HEK293 (cell line): ENCODE measurements around the gene TFRC.
"Not testable (repeated sequence)": the region's sequence is repeated elsewhere in the genome, so short reads cannot be mapped to it uniquely, and the experiment has no call there.

Source experiments
- CTCF ChIA-PET: fragments of 350-600 bp; formaldehyde crosslinking; extraction: SDS; loops from one replicate; lab custom pipeline; 2021; ENCODE audit warnings: antibody characterized with exemption; lab: Yijun Ruan, JAX
- POLR2A ChIA-PET: fragments of 300-600 bp; formaldehyde crosslinking; extraction: SDS; loops from one replicate; lab custom pipeline; 2020; ENCODE audit warnings: antibody characterized with exemption, inconsistent platforms; lab: Yijun Ruan, JAX
- H3K27ac ChIP-seq: fragments of 200-500 bp; sonication (Bioruptor generic); 2 replicates; pipeline ENCODE4 v1.5.1; 2014; ENCODE audit warnings: low read depth, low read length, control low read depth, inconsistent platforms; ENCODE audit errors: extremely low read depth
- H3K36me3 ChIP-seq, 2 experiments: fragments of 200-500 bp in 1 of 2; sonication (Bioruptor generic) in 1 of 2; 1 replicate in 1 of 2; 2 replicates in 1 of 2; pipeline ENCODE4 v1.5.1; 2014 to 2017; ENCODE audit warnings: inconsistent platforms in 2 of 2, low read length in 2 of 2; ENCODE audit not compliant: control insufficient read depth in 2 of 2, insufficient read depth in 1 of 2
- H3K4me1 ChIP-seq: fragments of 200-500 bp; sonication (Bioruptor generic); 2 replicates; pipeline ENCODE4 v1.5.1; 2014; ENCODE audit warnings: mild to moderate bottlenecking, low read length, inconsistent platforms; ENCODE audit not compliant: control insufficient read depth, insufficient read depth
- H3K4me3 ChIP-seq: 2 replicates; pipeline ENCODE4 v1.5.1; 2011; ENCODE audit warnings: low read depth, mild to moderate bottlenecking, control low read depth, low read length, moderate library complexity
- H3K9me3 ChIP-seq: fragments of 200-500 bp; sonication (Bioruptor generic); 2 replicates; pipeline ENCODE4 v1.5.1; 2014; ENCODE audit warnings: low read depth, low read length, inconsistent platforms; ENCODE audit not compliant: control insufficient read depth, insufficient read depth
- FEZF1 ChIP-seq: fragments of 450-650 bp; formaldehyde crosslinking; IDR thresholded peaks from 2 replicates; pipeline ENCODE4 v1.5.1; 2016; ENCODE audit warnings: missing biosample characterization, missing genetic modification characterization
- PRDM6 ChIP-seq: fragments of 450-650 bp; formaldehyde crosslinking; IDR thresholded peaks from 2 replicates; pipeline ENCODE4 v1.5.1; 2017; ENCODE audit warnings: missing biosample characterization, missing genetic modification characterization
- ZBTB48 ChIP-seq: fragments of 450-650 bp; formaldehyde crosslinking; IDR thresholded peaks from 2 replicates; pipeline ENCODE4 v1.5.1; 2016; ENCODE audit warnings: missing biosample characterization, missing genetic modification characterization
- ZNF16 ChIP-seq: fragments of 450-650 bp; formaldehyde crosslinking; IDR thresholded peaks from 2 replicates; pipeline ENCODE4 v1.5.1; 2016; ENCODE audit warnings: low read depth, missing biosample characterization, missing genetic modification characterization
- ZNF211 ChIP-seq: fragments of 450-650 bp; formaldehyde crosslinking; IDR thresholded peaks from 2 replicates; pipeline ENCODE4 v1.5.1; 2016; ENCODE audit warnings: low read depth, missing biosample characterization, missing genetic modification characterization
- ZNF335 ChIP-seq: fragments of 450-650 bp; formaldehyde crosslinking; conservative IDR thresholded peaks from 2 replicates; pipeline ENCODE4 v1.5.1; 2016; ENCODE audit warnings: missing biosample characterization, missing genetic modification characterization
- ZNF791 ChIP-seq: fragments of 450-650 bp; formaldehyde crosslinking; IDR thresholded peaks from 2 replicates; pipeline ENCODE4 v1.5.1; 2016; ENCODE audit warnings: missing biosample characterization, missing genetic modification characterization
- ZSCAN5A ChIP-seq: fragments of 450-650 bp; formaldehyde crosslinking; IDR thresholded peaks from 2 replicates; pipeline ENCODE4 v1.5.1; 2016; ENCODE audit warnings: missing biosample characterization, missing genetic modification characterization
- TF ChIP-seq, protein P1 (sequence below): fragments of 450-650 bp; formaldehyde crosslinking; IDR thresholded peaks from 2 replicates; pipeline ENCODE4 v1.5.1; 2016; ENCODE audit warnings: missing biosample characterization, missing genetic modification characterization, borderline replicate concordance

Gene TFRC

DNA sequence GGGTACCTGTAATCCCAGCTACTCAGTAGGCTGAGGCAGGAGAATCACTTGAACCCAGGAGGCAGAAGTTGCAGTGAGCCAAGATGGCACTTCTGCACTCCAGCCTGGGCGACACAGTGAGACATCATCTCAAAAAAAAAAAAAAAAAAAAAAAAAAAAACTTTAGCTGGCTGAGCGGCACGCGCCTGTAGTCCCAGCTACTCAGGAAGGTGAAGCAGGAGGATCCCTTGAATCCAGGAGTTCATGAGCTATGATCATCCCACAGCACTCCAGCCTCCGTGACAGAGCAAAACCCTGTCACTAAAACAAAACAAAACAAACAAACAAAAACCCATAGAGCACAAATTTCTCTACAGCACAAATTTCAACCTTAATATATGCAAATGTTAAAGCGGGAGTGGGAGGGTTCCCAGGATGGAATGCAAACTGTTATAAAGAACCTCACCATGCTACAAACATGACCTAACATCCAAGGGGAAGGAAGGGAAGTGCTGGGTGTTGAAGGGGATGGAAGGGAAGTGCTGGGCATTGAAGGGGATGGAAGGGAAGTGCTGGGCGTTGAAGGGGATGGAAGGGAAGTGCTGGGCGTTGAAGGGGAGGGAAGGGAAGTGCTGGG is 16.6 kb upstream of the TFRC start:
- H3K27ac ChIP-seq, POLR2A ChIA-PET, CTCF ChIA-PET, H3K9me3 ChIP-seq, H3K36me3 ChIP-seq, H3K4me3 ChIP-seq, H3K4me1 ChIP-seq: not testable (repeated sequence)

- Histone ChIP-seq H3K36me3 (no peaks in the 10 kb centered on the region), H3K4me1 (no peaks in the 10 kb centered on the region), H3K4me3 (no peak overlapping the region), H3K9me3 (no peaks in the 10 kb centered on the region), H3K27ac (no peak overlapping the region)
- TF ChIP-seq ZSCAN5A: no peak
- TF ChIP-seq, protein P1, sequence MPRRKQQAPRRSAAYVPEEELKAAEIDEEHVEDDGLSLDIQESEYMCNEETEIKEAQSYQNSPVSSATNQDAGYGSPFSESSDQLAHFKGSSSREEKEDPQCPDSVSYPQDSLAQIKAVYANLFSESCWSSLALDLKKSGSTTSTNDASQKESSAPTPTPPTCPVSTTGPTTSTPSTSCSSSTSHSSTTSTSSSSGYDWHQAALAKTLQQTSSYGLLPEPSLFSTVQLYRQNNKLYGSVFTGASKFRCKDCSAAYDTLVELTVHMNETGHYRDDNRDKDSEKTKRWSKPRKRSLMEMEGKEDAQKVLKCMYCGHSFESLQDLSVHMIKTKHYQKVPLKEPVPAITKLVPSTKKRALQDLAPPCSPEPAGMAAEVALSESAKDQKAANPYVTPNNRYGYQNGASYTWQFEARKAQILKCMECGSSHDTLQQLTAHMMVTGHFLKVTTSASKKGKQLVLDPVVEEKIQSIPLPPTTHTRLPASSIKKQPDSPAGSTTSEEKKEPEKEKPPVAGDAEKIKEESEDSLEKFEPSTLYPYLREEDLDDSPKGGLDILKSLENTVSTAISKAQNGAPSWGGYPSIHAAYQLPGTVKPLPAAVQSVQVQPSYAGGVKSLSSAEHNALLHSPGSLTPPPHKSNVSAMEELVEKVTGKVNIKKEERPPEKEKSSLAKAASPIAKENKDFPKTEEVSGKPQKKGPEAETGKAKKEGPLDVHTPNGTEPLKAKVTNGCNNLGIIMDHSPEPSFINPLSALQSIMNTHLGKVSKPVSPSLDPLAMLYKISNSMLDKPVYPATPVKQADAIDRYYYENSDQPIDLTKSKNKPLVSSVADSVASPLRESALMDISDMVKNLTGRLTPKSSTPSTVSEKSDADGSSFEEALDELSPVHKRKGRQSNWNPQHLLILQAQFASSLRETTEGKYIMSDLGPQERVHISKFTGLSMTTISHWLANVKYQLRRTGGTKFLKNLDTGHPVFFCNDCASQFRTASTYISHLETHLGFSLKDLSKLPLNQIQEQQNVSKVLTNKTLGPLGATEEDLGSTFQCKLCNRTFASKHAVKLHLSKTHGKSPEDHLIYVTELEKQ: no peak
- no peak for TF ChIP-seq ZNF335
- POLR2A ChIA-PET: interaction anchor here (0.6 kb wide), 1 partner anchor 337 kb away, joined by 3 read pairs; no protein-coding TSS in a partner anchor
- CTCF ChIA-PET: interaction anchor here (0.5 kb wide), 1 partner anchor 40 kb away, joined by 3 read pairs; no protein-coding TSS in a partner anchor
These were observed 15.7 kb upstream of the TFRC start for GRCh38 chr3:196097373-196098154.

- Histone ChIP-seq H3K27ac (no peak overlapping the region), H3K36me3 (no peaks in the 10 kb centered on the region), H3K9me3 (no peaks in the 10 kb centered on the region), H3K4me3 (no peak overlapping the region), H3K4me1 (no peaks in the 10 kb centered on the region)
- CTCF ChIA-PET: interaction anchor here (0.5 kb wide), 2 partner anchors 41 to 53 kb away, joined by 3 read pairs; no protein-coding TSS in a partner anchor
- POLR2A ChIA-PET: no interaction called here
- TF ChIP-seq ZBTB48: peak; percentile 73; the same call in 1 of the 2 replicates
- no peak for TF ChIP-seq ZNF791 (tag by site-specific recombination)
- TF ChIP-seq ZNF16: no peak
- TF ChIP-seq PRDM6 (tag by site-specific recombination): no peak
- no peak for TF ChIP-seq FEZF1 (tag by site-specific recombination)
- no peak for TF ChIP-seq ZNF211 (tag by site-specific recombination)
These were observed 14.6 kb upstream of the TFRC start for GRCh38 chr3:196096382-196096953.
